ENCODE results near the gene NUDT14. TPM values are rescaled to one million over a fixed set of nuclear protein-coding genes. Genes with fewer than 3 reads are reported as not detected.

Gene NUDT14
- total and polyA plus RNA-seq, 8 donors: 15.2 to 62.6 (median 26.6) TPM; not detected in 1

- Histone ChIP-seq H3K4me3 (no peak overlapping the region), H3K36me3 (peaks cover 0 to 23% (median 15%) of the 10 kb centered on the region in 4 donors), H3K9me3 (peaks cover 4 to 26% (median 20%) of the 10 kb centered on the region in 4 donors), H3K27me3 (no peaks in the 10 kb centered on the region), H3K27ac (no peak overlapping the region), H3K4me1 (no peaks in the 10 kb centered on the region)
- intact Hi-C loops (cut with DNase I; ENCODE audit: low total_unique reads): no loop called here
- TF ChIP-seq POLR2A (IDR thresholded peaks at IDR 0.05) (no peak), CTCF (IDR thresholded peaks at IDR 0.05) (no peak), POLR2AphosphoS5 (IDR thresholded peaks at IDR 0.05) (no peak), EP300 (IDR thresholded peaks at IDR 0.05) (no peak)
- 92 to 98% (median 95%) methylated on average over 6 of the region's 6 CpGs for WGBS, 5 donors
- DNase-seq: no peak
Observed at GRCh38 chr14:105141026-105141425, 40.1 kb downstream of the NUDT14 start.

DNA sequence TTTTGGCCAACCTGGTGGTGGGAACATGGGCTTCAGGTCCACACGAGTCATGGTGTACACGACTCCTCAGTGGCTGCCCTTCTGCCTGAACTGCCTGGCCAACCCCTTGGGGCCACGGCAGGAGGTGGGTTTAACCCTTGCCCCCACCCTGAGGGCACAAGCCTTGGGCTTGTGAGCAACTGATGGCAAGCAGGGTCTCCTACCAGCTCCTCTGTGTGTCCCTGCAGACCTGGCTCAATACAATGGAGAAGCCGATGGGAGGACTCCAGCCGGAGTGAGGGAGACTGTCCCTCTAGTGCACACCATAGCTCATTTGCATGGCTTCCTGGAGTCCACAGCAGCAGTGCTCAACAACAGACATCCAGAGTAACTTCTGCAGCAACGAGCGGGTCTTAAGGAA, 40.5 kb downstream of the NUDT14 start:
- no peak for TF ChIP-seq CTCF (IDR thresholded peaks at IDR 0.05)
- TF ChIP-seq EP300 (IDR thresholded peaks at IDR 0.05): no peak
- TF ChIP-seq POLR2AphosphoS5 (IDR thresholded peaks at IDR 0.05): no peak
- TF ChIP-seq POLR2A (IDR thresholded peaks at IDR 0.05): no peak
- DNase-seq: no peak
- intact Hi-C loops (cut with DNase I; ENCODE audit: low total_unique reads): no loop called here
- H3K27me3 ChIP-seq: no peaks in the 10 kb centered on the region
- 92 to 94% (median 93%) methylated on average over 7 of the region's 7 CpGs for WGBS, 5 donors
- no peaks in the 10 kb centered on the region for H3K4me1 ChIP-seq
- peaks cover 0 to 20% (median 14%) of the 10 kb centered on the region in 4 donors for H3K36me3 ChIP-seq
- H3K27ac ChIP-seq: no peak overlapping the region
- H3K4me3 ChIP-seq: no peak overlapping the region
- peaks cover 4 to 26% (median 20%) of the 10 kb centered on the region in 4 donors for H3K9me3 ChIP-seq

DNA sequence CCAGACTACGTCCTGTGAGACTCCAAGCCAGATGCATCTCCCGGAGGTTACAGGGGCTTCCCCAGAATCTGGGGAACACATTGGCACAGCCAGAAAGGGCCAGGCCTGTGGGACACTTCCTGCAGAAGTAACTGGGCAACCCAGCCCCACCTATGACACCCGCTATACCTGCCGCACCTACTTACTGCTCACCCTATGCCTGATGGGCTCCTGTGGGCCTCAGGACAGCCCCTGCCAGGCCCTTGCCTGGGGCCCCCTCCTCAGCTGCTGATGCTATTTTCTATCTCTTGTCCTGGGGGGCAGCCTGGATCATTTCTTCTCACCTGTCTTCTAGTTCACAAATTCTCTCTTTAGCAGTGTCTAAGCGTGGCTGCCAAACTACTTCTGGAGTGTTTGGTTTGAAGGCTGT, 41.3 kb downstream of the NUDT14 start:
- H3K27ac ChIP-seq: no peak overlapping the region
- TF ChIP-seq POLR2A (IDR thresholded peaks at IDR 0.05): no peak
- no peak for TF ChIP-seq POLR2AphosphoS5 (IDR thresholded peaks at IDR 0.05)
- no peak for TF ChIP-seq CTCF (IDR thresholded peaks at IDR 0.05)
- intact Hi-C loops (cut with DNase I; ENCODE audit: low total_unique reads): no loop called here
- H3K4me3 ChIP-seq: no peak overlapping the region
- H3K27me3 ChIP-seq: no peaks in the 10 kb centered on the region
- H3K9me3 ChIP-seq: peaks cover 4 to 26% (median 20%) of the 10 kb centered on the region in 4 donors
- H3K36me3 ChIP-seq: peaks cover 0 to 20% (median 13%) of the 10 kb centered on the region in 4 donors
- 94 to 99% (median 98%) methylated on average over 4 to 5 of the region's 5 CpGs for WGBS, 5 donors
- DNase-seq: no peak
- H3K4me1 ChIP-seq: no peaks in the 10 kb centered on the region

GRCh38 chr14:105139212-105139825, 41.8 kb downstream of the NUDT14 start:
- TF ChIP-seq POLR2A (IDR thresholded peaks at IDR 0.05) (no peak), CTCF (IDR thresholded peaks at IDR 0.05) (no peak), EP300 (IDR thresholded peaks at IDR 0.05) (no peak), POLR2AphosphoS5 (IDR thresholded peaks at IDR 0.05) (no peak)
- Histone ChIP-seq H3K9me3 (peaks cover 4 to 26% (median 20%) of the 10 kb centered on the region in 4 donors), H3K4me1 (no peaks in the 10 kb centered on the region), H3K27ac (no peak overlapping the region), H3K27me3 (peaks cover 0 to 3% (median 0%) of the 10 kb centered on the region in 3 donors), H3K4me3 (no peak overlapping the region), H3K36me3 (peaks cover 0 to 20% (median 13%) of the 10 kb centered on the region in 4 donors)
- DNase-seq: no peak
- intact Hi-C loops (cut with DNase I; ENCODE audit: low total_unique reads): no loop called here
- WGBS, 5 donors: 77 to 93% (median 86%) methylated on average over 5 to 10 of the region's 10 CpGs
